ENCODE results near the gene CPA5.
A peak's percentile ranks its signal among the peaks of the same experiment; 100 is the strongest.

Gene CPA5

GRCh38 chr7:130338233-130338632 is 6.4 kb upstream of the CPA5 start:
- Histone ChIP-seq H2BK12ac (ENCODE audit: low read length in 2 of 2) (no peak overlapping the region), H2BK5ac (ENCODE audit: low read depth, low read length, poor library complexity, severe bottlenecking) (no peak overlapping the region), H3K9me3 (ENCODE audit: control insufficient read depth, low read length) (no peaks in the 10 kb centered on the region), H2AFZ (ENCODE audit: low read depth, low read length) (no peak overlapping the region), H3K23ac (ENCODE audit: low read length in 2 of 2) (no peak overlapping the region), H3K4me3 (ENCODE audit: insufficient read depth in 1 of 2, low read depth in 1 of 2, low read length in 2 of 2) (no peak overlapping the region), H3K18ac (ENCODE audit: low read depth in 1 of 2, low read length in 2 of 2) (no peak overlapping the region), H3K27ac (ENCODE audit: low read length, poor library complexity, severe bottlenecking) (no peak overlapping the region), H4K8ac (ENCODE audit: low read length) (no peak overlapping the region), H4K91ac (ENCODE audit: low read length) (no peak overlapping the region), H3K4me2 (ENCODE audit: low read length, poor library complexity, severe bottlenecking) (no peak overlapping the region), H2BK120ac (ENCODE audit: low read depth, low read length) (no peak overlapping the region), H3K14ac (ENCODE audit: low read length in 2 of 2) (no peak overlapping the region), H3K36me3 (ENCODE audit: control insufficient read depth in 1 of 2, insufficient read depth in 2 of 2, low read depth in 1 of 2, low read length in 2 of 2) (no peaks in the 10 kb centered on the region), H2BK15ac (ENCODE audit: low read depth, poor library complexity, severe bottlenecking) (no peak overlapping the region), H3K9ac (ENCODE audit: low read length) (no peak overlapping the region), H3K79me1 (replicated peaks; ENCODE audit: low read length, poor library complexity, severe bottlenecking) (no peaks in the 10 kb centered on the region), H2AK5ac (ENCODE audit: low read length, severe bottlenecking) (peak overlapping the region; percentile 58), H3K4me1 (ENCODE audit: control insufficient read depth, insufficient read depth, low read depth, low read length) (no peaks in the 10 kb centered on the region), H3K4ac (ENCODE audit: low read depth in 1 of 2, low read length in 2 of 2) (no peak overlapping the region), H3K27me3 (ENCODE audit: control insufficient read depth in 1 of 2, insufficient read depth in 1 of 2, low read length in 2 of 2) (no peaks in the 10 kb centered on the region)
- DNase-seq = no peak
- 92% methylated on average over 2 of the region's 3 CpGs for WGBS

- Histone ChIP-seq H3K14ac (ENCODE audit: low read length in 2 of 2) (no peak overlapping the region), H2AK5ac (ENCODE audit: low read length, severe bottlenecking) (no peak overlapping the region), H3K4ac (ENCODE audit: low read depth in 1 of 2, low read length in 2 of 2) (no peak overlapping the region), H2BK15ac (ENCODE audit: low read depth, poor library complexity, severe bottlenecking) (no peak overlapping the region), H3K9ac (ENCODE audit: low read length) (no peak overlapping the region), H2AFZ (ENCODE audit: low read depth, low read length) (no peak overlapping the region), H4K91ac (ENCODE audit: low read length) (no peak overlapping the region), H2BK12ac (ENCODE audit: low read length in 2 of 2) (no peak overlapping the region), H2BK5ac (ENCODE audit: low read depth, low read length, poor library complexity, severe bottlenecking) (no peak overlapping the region), H3K4me2 (ENCODE audit: low read length, poor library complexity, severe bottlenecking) (no peak overlapping the region), H3K9me3 (ENCODE audit: control insufficient read depth, low read length) (no peaks in the 10 kb centered on the region), H3K23ac (ENCODE audit: low read length in 2 of 2) (no peak overlapping the region), H4K8ac (ENCODE audit: low read length) (no peak overlapping the region), H3K4me3 (ENCODE audit: insufficient read depth in 1 of 2, low read depth in 1 of 2, low read length in 2 of 2) (no peak overlapping the region), H3K27ac (ENCODE audit: low read length, poor library complexity, severe bottlenecking) (no peak overlapping the region), H3K18ac (ENCODE audit: low read depth in 1 of 2, low read length in 2 of 2) (no peak overlapping the region), H3K27me3 (ENCODE audit: control insufficient read depth in 1 of 2, insufficient read depth in 1 of 2, low read length in 2 of 2) (no peaks in the 10 kb centered on the region), H3K36me3 (ENCODE audit: control insufficient read depth in 1 of 2, insufficient read depth in 2 of 2, low read depth in 1 of 2, low read length in 2 of 2) (no peaks in the 10 kb centered on the region), H2BK120ac (ENCODE audit: low read depth, low read length) (no peak overlapping the region), H3K4me1 (ENCODE audit: control insufficient read depth, insufficient read depth, low read depth, low read length) (peaks cover 7% of the 10 kb centered on the region), H3K79me1 (replicated peaks; ENCODE audit: low read length, poor library complexity, severe bottlenecking) (no peaks in the 10 kb centered on the region)
- DNase-seq = no peak
- 100% methylated on average over 1 of the region's 4 CpGs for WGBS
These were observed 2.7 kb upstream of the CPA5 start for GRCh38 chr7:130341882-130342281.

GRCh38 chr7:130342701-130343380 is 1.8 kb upstream of the CPA5 start:
- Histone ChIP-seq H3K27me3 (ENCODE audit: control insufficient read depth in 1 of 2, insufficient read depth in 1 of 2, low read length in 2 of 2) (no peaks in the 10 kb centered on the region), H3K9me3 (ENCODE audit: control insufficient read depth, low read length) (no peaks in the 10 kb centered on the region), H2BK120ac (ENCODE audit: low read depth, low read length) (no peak overlapping the region), H3K18ac (ENCODE audit: low read depth in 1 of 2, low read length in 2 of 2) (no peak overlapping the region), H2AK5ac (ENCODE audit: low read length, severe bottlenecking) (no peak overlapping the region), H3K9ac (ENCODE audit: low read length) (no peak overlapping the region), H3K79me1 (replicated peaks; ENCODE audit: low read length, poor library complexity, severe bottlenecking) (no peaks in the 10 kb centered on the region), H2BK12ac (ENCODE audit: low read length in 2 of 2) (no peak overlapping the region), H3K14ac (ENCODE audit: low read length in 2 of 2) (no peak overlapping the region), H4K8ac (ENCODE audit: low read length) (no peak overlapping the region), H3K4me2 (ENCODE audit: low read length, poor library complexity, severe bottlenecking) (no peak overlapping the region), H2AFZ (ENCODE audit: low read depth, low read length) (no peak overlapping the region), H4K91ac (ENCODE audit: low read length) (no peak overlapping the region), H3K27ac (ENCODE audit: low read length, poor library complexity, severe bottlenecking) (no peak overlapping the region), H2BK15ac (ENCODE audit: low read depth, poor library complexity, severe bottlenecking) (no peak overlapping the region), H3K4me3 (ENCODE audit: insufficient read depth in 1 of 2, low read depth in 1 of 2, low read length in 2 of 2) (no peak overlapping the region), H2BK5ac (ENCODE audit: low read depth, low read length, poor library complexity, severe bottlenecking) (no peak overlapping the region), H3K4ac (ENCODE audit: low read depth in 1 of 2, low read length in 2 of 2) (no peak overlapping the region), H3K23ac (ENCODE audit: low read length in 2 of 2) (no peak overlapping the region), H3K4me1 (ENCODE audit: control insufficient read depth, insufficient read depth, low read depth, low read length) (peaks cover 7% of the 10 kb centered on the region), H3K36me3 (ENCODE audit: control insufficient read depth in 1 of 2, insufficient read depth in 2 of 2, low read depth in 1 of 2, low read length in 2 of 2) (no peaks in the 10 kb centered on the region)
- WGBS = 100% methylated on average over 3 of the region's 3 CpGs
- DNase-seq = no peak

GRCh38 chr7:130345136-130345535 is 520 bp downstream of the CPA5 start:
- H2BK120ac ChIP-seq (ENCODE audit: low read depth, low read length) = no peak overlapping the region
- H4K91ac ChIP-seq (ENCODE audit: low read length) = peak overlapping the region; percentile 37
- WGBS = 63% methylated on average over 7 of the region's 8 CpGs

More at GRCh38 chr7:130345136-130345535, 520 bp downstream of the CPA5 start:
- H3K36me3 ChIP-seq (ENCODE audit: control insufficient read depth in 1 of 2, insufficient read depth in 2 of 2, low read depth in 1 of 2, low read length in 2 of 2) = no peaks in the 10 kb centered on the region
- no peak overlapping the region for H4K8ac ChIP-seq (ENCODE audit: low read length)
- no peak overlapping the region for H2BK15ac ChIP-seq (ENCODE audit: low read depth, poor library complexity, severe bottlenecking)
- DNase-seq = no peak
- no peaks in the 10 kb centered on the region for H3K27me3 ChIP-seq (ENCODE audit: control insufficient read depth in 1 of 2, insufficient read depth in 1 of 2, low read length in 2 of 2)
- H3K79me1 ChIP-seq (replicated peaks; ENCODE audit: low read length, poor library complexity, severe bottlenecking) = no peaks in the 10 kb centered on the region
- H2BK12ac ChIP-seq (ENCODE audit: low read length in 2 of 2) = peak overlapping the region in 1 of 2 experiments; percentile 15
- H3K4me2 ChIP-seq (ENCODE audit: low read length, poor library complexity, severe bottlenecking) = no peak overlapping the region
- peak overlapping the region in 1 of 2 experiments; percentile 62 for H3K4me3 ChIP-seq (ENCODE audit: insufficient read depth in 1 of 2, low read depth in 1 of 2, low read length in 2 of 2)
- peaks cover 8% of the 10 kb centered on the region for H3K4me1 ChIP-seq (ENCODE audit: control insufficient read depth, insufficient read depth, low read depth, low read length)
- no peak overlapping the region for H2AK5ac ChIP-seq (ENCODE audit: low read length, severe bottlenecking)
- H3K27ac ChIP-seq (ENCODE audit: low read length, poor library complexity, severe bottlenecking) = no peak overlapping the region
- no peak overlapping the region for H2AFZ ChIP-seq (ENCODE audit: low read depth, low read length)
- no peak overlapping the region for H3K23ac ChIP-seq (ENCODE audit: low read length in 2 of 2)
- no peak overlapping the region for H3K18ac ChIP-seq (ENCODE audit: low read depth in 1 of 2, low read length in 2 of 2)
- H3K9me3 ChIP-seq (ENCODE audit: control insufficient read depth, low read length) = no peaks in the 10 kb centered on the region
- H3K14ac ChIP-seq (ENCODE audit: low read length in 2 of 2) = no peak overlapping the region
- no peak overlapping the region for H3K4ac ChIP-seq (ENCODE audit: low read depth in 1 of 2, low read length in 2 of 2)
- no peak overlapping the region for H2BK5ac ChIP-seq (ENCODE audit: low read depth, low read length, poor library complexity, severe bottlenecking)
- peak overlapping the region; percentile 2 for H3K9ac ChIP-seq (ENCODE audit: low read length)
